Upper lobe of right lung (tissue), 1 donor: ENCODE measurements around the gene SYT3. TPM values are rescaled to one million over a fixed set of nuclear protein-coding genes. Genes with fewer than 3 reads are reported as not detected.

Source experiments
- ATAC-seq: fragments of 200-7000 bp; cut with Tn5 transposase; one replicate; pipeline ENCODE4 v1.9.1; 2020; ENCODE audit warnings: mild to moderate bottlenecking, moderate library complexity
- DNase-seq: peaks from one replicate; pipeline ENCODE4 v3.0.0-alpha.2; 2020
- H3K27ac ChIP-seq: fragments of 200-600 bp; one replicate; pipeline ENCODE4 v1.8.0; 2022
- H3K27me3 ChIP-seq: fragments of 200-600 bp; one replicate; pipeline ENCODE4 v1.8.0; 2022; ENCODE audit warnings: mild to moderate bottlenecking
- H3K36me3 ChIP-seq: fragments of 200-600 bp; one replicate; pipeline ENCODE4 v1.8.0; 2022
- H3K4me1 ChIP-seq: fragments of 200-600 bp; one replicate; pipeline ENCODE4 v1.8.0; 2022
- H3K4me3 ChIP-seq: fragments of 200-600 bp; one replicate; pipeline ENCODE4 v1.8.0; 2022; ENCODE audit warnings: mild to moderate bottlenecking
- H3K9me3 ChIP-seq: fragments of 200-600 bp; one replicate; pipeline ENCODE4 v1.8.0; 2022
- CTCF ChIP-seq: fragments of 200-600 bp; IDR thresholded peaks from one replicate; pipeline ENCODE4 v1.8.0; 2022; ENCODE audit warnings: antibody characterized with exemption
- intact Hi-C: fragments of 100-400 bp; cut with DNase I; formaldehyde crosslinking; loops from one replicate; pipeline ENCODE4 v1.11.0; 2022
- long read RNA-seq: library from polyadenylated mRNA; unstranded; transcript quantifications from one replicate; pipeline ENCODE4 v2.0.0, GENCODE V29; 2021
- total RNA-seq: library from RNA; stranded (reverse); fragmentation: NEBNext Ultra II Directional; extraction: Animal tissue kit (Norgen Biotek cat#: 25700); gene quantifications from one replicate; pipeline ENCODE4 v1.2.1, GENCODE V29; 2021
- donor health status: DM: no; HTN: yes; CAD: no; lungs with severe emphysema.

SYT3 gene
- 2.5 TPM for total RNA-seq
- long read RNA-seq, partial matches to known transcripts = 0 of 6 reads
- long read RNA-seq, other reads (novel, unspliced or antisense) = 1 of 6 reads

GRCh38 chr19:50639121-50640112, at the start of gene SYT3:
Gene SYT3 (minus strand): TSS chr19:50639881. CDS start chr19:50637411, 2,470 bp downstream.
- ATAC-seq = peak; percentile 83
- peak within 1 kb of the TSS; percentile 50 for H3K4me3 ChIP-seq

GRCh38 chr19:50688766-50689165, 49.1 kb upstream of the SYT3 start:
- Histone ChIP-seq H3K27ac (no peak overlapping the region), H3K9me3 (no peaks in the 10 kb centered on the region), H3K4me3 (no peak overlapping the region), H3K36me3 (no peaks in the 10 kb centered on the region), H3K27me3 (peaks cover 51% of the 10 kb centered on the region), H3K4me1 (no peaks in the 10 kb centered on the region)
- no peak for TF ChIP-seq CTCF
- intact Hi-C loops = no loop called here
- ATAC-seq (no peak), DNase-seq (no peak)

More at GRCh38 chr19:50639121-50640112, at the start of gene SYT3:
- peak; percentile 79 for DNase-seq
- no peak for TF ChIP-seq CTCF
- no peak within 1 kb of the TSS for H3K27ac ChIP-seq
- intact Hi-C loops = no loop called here
- H3K36me3 ChIP-seq = no peaks in the 10 kb centered on the region
- H3K27me3 ChIP-seq = peaks cover 62% of the 10 kb centered on the region
- no peaks in the 10 kb centered on the region for H3K4me1 ChIP-seq
- H3K9me3 ChIP-seq = no peaks in the 10 kb centered on the region

GRCh38 chr19:50686310-50687032, 46.8 kb upstream of the SYT3 start:
- no peak for DNase-seq
- no peaks in the 10 kb centered on the region for H3K4me1 ChIP-seq
- H3K27ac ChIP-seq = no peak overlapping the region
- intact Hi-C loops = no loop called here
- peaks cover 39% of the 10 kb centered on the region for H3K27me3 ChIP-seq
- H3K4me3 ChIP-seq = no peak overlapping the region
- no peak for ATAC-seq
- H3K36me3 ChIP-seq = no peaks in the 10 kb centered on the region
- no peak for TF ChIP-seq CTCF
- no peaks in the 10 kb centered on the region for H3K9me3 ChIP-seq

GRCh38 chr19:50679177-50680125, 39.8 kb upstream of the SYT3 start:
- H3K4me1 ChIP-seq = no peaks in the 10 kb centered on the region
- ATAC-seq (peak; percentile 95), DNase-seq (peak; percentile 89)
- H3K9me3 ChIP-seq = no peaks in the 10 kb centered on the region
- no peak overlapping the region for H3K27ac ChIP-seq
- intact Hi-C loops = no loop called here
- no peaks in the 10 kb centered on the region for H3K36me3 ChIP-seq
- no peak for TF ChIP-seq CTCF
- peaks cover 8% of the 10 kb centered on the region for H3K27me3 ChIP-seq
- H3K4me3 ChIP-seq = no peak overlapping the region

GRCh38 chr19:50678323-50678722, 38.6 kb upstream of the SYT3 start:
- H3K36me3 ChIP-seq = no peaks in the 10 kb centered on the region
- H3K27me3 ChIP-seq = peaks cover 4% of the 10 kb centered on the region
- H3K9me3 ChIP-seq = no peaks in the 10 kb centered on the region
- intact Hi-C loops = no loop called here
- no peaks in the 10 kb centered on the region for H3K4me1 ChIP-seq
- no peak overlapping the region for H3K4me3 ChIP-seq
- DNase-seq = no peak
- no peak overlapping the region for H3K27ac ChIP-seq
- no peak for ATAC-seq
- TF ChIP-seq CTCF = no peak
